ENCODE measurements around the gene LY6G6D. TPM values are rescaled to one million over a fixed set of nuclear protein-coding genes. Genes with fewer than 3 reads are reported as not detected.

LY6G6D gene
- total and polyA plus RNA-seq, 2 of the 13 experiments (the other 11 are each of a cell fraction or from before 2014, with no cell fraction given) = not detected

DNA sequence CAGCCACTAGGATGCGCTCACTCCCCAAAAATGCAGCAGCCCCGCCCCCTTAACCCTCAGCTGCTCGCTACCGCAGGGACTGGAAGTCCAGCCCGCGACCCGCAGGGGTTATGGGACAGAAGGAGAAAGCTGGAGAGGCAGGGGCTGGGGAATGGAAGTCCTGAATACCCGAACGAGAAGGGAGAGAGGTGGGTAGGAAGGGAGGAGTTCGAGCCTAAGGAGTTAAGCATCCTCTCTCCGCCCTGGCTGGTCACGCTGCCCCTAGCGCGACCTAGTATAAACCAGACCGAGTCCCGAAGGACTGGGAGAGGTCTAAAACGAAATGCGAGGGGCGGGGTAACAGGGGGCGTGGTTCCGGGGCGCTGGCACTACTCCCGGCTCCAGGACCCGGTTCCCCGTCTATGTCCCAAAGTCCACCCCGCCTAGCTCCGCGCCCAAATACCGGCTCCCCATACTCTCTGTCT lies 14.4 kb downstream of the LY6G6D start (continued):
- TF ChIP-seq ZBTB33 (CRISPR knock-in tag; IDR thresholded peaks at IDR 0.05) = peak; percentile 58
- 0 out of 2 replicates have a peak, but pooled peaks have one; percentile 6 for TF ChIP-seq RFX5 (IDR thresholded peaks at IDR 0.05; ENCODE audit: low read depth, low read length)
- no peak for TF ChIP-seq GPN1 (CRISPR knock-in tag; IDR thresholded peaks at IDR 0.05; ENCODE audit: borderline replicate concordance)
- no peak for TF ChIP-seq LCORL (IDR thresholded peaks at IDR 0.05)
- peak; percentile 78; the same call in 1 of the 2 replicates for TF ChIP-seq LCORL (CRISPR knock-in tag; IDR thresholded peaks at IDR 0.05)
- TF ChIP-seq ETV5 (CRISPR knock-in tag; IDR thresholded peaks at IDR 0.05; ENCODE audit: borderline replicate concordance) = peak; percentile 29; the same call in 1 of the 2 replicates
- no peak for TF ChIP-seq ZNF737 (CRISPR knock-in tag; IDR thresholded peaks at IDR 0.05; ENCODE audit: borderline replicate concordance)
- TF ChIP-seq ZNF143 (CRISPR knock-in tag; IDR thresholded peaks at IDR 0.05) = no peak
- TF ChIP-seq, protein P1, sequence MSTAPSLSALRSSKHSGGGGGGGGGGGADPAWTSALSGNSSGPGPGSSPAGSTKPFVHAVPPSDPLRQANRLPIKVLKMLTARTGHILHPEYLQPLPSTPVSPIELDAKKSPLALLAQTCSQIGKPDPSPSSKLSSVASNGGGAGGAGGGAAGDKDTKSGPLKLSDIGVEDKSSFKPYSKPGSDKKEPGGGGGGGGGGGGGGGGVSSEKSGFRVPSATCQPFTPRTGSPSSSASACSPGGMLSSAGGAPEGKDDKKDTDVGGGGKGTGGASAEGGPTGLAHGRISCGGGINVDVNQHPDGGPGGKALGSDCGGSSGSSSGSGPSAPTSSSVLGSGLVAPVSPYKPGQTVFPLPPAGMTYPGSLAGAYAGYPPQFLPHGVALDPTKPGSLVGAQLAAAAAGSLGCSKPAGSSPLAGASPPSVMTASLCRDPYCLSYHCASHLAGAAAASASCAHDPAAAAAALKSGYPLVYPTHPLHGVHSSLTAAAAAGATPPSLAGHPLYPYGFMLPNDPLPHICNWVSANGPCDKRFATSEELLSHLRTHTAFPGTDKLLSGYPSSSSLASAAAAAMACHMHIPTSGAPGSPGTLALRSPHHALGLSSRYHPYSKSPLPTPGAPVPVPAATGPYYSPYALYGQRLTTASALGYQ (CRISPR knock-in tag; IDR thresholded peaks at IDR 0.05) = no peak
- TF ChIP-seq MXI1 (IDR thresholded peaks at IDR 0.05; ENCODE audit: borderline replicate concordance, low read depth, low read length) = peak; percentile 28; the same call in 1 of the 3 replicates
- no peak for TF ChIP-seq NCOA5 (CRISPR knock-in tag; IDR thresholded peaks at IDR 0.05)
- TF ChIP-seq ZNF333 (CRISPR knock-in tag; IDR thresholded peaks at IDR 0.05; ENCODE audit: borderline replicate concordance) = no peak; the same call in 1 of the 2 replicates
- no peak for TF ChIP-seq ZFP37 (CRISPR knock-in tag; IDR thresholded peaks at IDR 0.05; ENCODE audit: borderline replicate concordance)
- no peak for TF ChIP-seq ZNF775 (CRISPR knock-in tag; IDR thresholded peaks at IDR 0.05; ENCODE audit: borderline replicate concordance)
- TF ChIP-seq CSRNP1 (CRISPR knock-in tag; IDR thresholded peaks at IDR 0.05) = peak; percentile 80; the same call in 1 of the 2 replicates
- peak; percentile 94; the same call in 1 of the 2 replicates for TF ChIP-seq TSC22D2 (CRISPR knock-in tag; IDR thresholded peaks at IDR 0.05; ENCODE audit: borderline replicate concordance)
- 0 out of 2 replicates have a peak, but pooled peaks have one; percentile 69 for TF ChIP-seq ZNF256 (CRISPR knock-in tag; conservative IDR thresholded peaks at IDR 0.05)
- no peak for TF ChIP-seq TRIM24 (CRISPR knock-in tag; IDR thresholded peaks at IDR 0.05)
- TF ChIP-seq, protein P2, sequence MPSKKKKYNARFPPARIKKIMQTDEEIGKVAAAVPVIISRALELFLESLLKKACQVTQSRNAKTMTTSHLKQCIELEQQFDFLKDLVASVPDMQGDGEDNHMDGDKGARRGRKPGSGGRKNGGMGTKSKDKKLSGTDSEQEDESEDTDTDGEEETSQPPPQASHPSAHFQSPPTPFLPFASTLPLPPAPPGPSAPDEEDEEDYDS (CRISPR knock-in tag; IDR thresholded peaks at IDR 0.05) = peak; percentile 54; the same call in 1 of the 2 replicates
- no peak for TF ChIP-seq ZNF558 (CRISPR knock-in tag; IDR thresholded peaks at IDR 0.05; ENCODE audit: borderline replicate concordance)
- no peak for TF ChIP-seq HNF4A (CRISPR knock-in tag; IDR thresholded peaks at IDR 0.05)
- TF ChIP-seq, protein P3, sequence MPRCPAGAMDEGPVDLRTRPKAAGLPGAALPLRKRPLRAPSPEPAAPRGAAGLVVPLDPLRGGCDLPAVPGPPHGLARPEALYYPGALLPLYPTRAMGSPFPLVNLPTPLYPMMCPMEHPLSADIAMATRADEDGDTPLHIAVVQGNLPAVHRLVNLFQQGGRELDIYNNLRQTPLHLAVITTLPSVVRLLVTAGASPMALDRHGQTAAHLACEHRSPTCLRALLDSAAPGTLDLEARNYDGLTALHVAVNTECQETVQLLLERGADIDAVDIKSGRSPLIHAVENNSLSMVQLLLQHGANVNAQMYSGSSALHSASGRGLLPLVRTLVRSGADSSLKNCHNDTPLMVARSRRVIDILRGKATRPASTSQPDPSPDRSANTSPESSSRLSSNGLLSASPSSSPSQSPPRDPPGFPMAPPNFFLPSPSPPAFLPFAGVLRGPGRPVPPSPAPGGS (CRISPR knock-in tag; IDR thresholded peaks at IDR 0.05) = no peak; the same call in none of the 2 replicates
- TF ChIP-seq ZFP36 (IDR thresholded peaks at IDR 0.05; ENCODE audit: borderline replicate concordance, low read depth, low read length, partially characterized antibody) = peak; percentile 15
- TF ChIP-seq SP1 (IDR thresholded peaks at IDR 0.05) = no peak
- TF ChIP-seq SP1 (CRISPR knock-in tag; IDR thresholded peaks at IDR 0.05) = peak; percentile 99

Measured in HepG2 (cell line).